Neural progenitor cell (in vitro differentiated cells): Measurements from ENCODE around the gene ZDHHC7. TPM values are rescaled to one million over a fixed set of nuclear protein-coding genes. Genes with fewer than 3 reads are reported as not detected.
A peak's percentile ranks its signal among the peaks of the same experiment; 100 is the strongest.

Experiments used
- DNase-seq: peaks from one replicate; pipeline ENCODE4 v3.0.0-alpha.2; 2016; ENCODE audit warnings: low spot score
- H2AFZ ChIP-seq: fragments of 200-600 bp; sonication (generic); replicated peaks from 2 replicates; pipeline ENCODE4 v1.6.1; 2016; ENCODE audit warnings: antibody characterized with exemption
- H3F3A ChIP-seq: fragments of 200-600 bp; sonication (generic); 2 replicates; pipeline ENCODE4 v1.6.1; 2016; ENCODE audit warnings: antibody characterized with exemption, low read depth
- H3K27ac ChIP-seq: fragments of 200-600 bp; sonication (generic); 2 replicates; pipeline ENCODE4 v1.5.1; 2016; ENCODE audit warnings: mild to moderate bottlenecking
- H3K27me3 ChIP-seq: fragments of 200-600 bp; sonication (generic); 2 replicates; pipeline ENCODE4 v1.6.1; 2016; ENCODE audit warnings: mild to moderate bottlenecking, moderate library complexity
- H3K36me3 ChIP-seq: fragments of 200-600 bp; sonication (generic); 2 replicates; pipeline ENCODE4 v1.5.1; 2016
- H3K4me1 ChIP-seq: fragments of 200-600 bp; sonication (generic); 2 replicates; pipeline ENCODE4 v1.6.1; 2016; ENCODE audit warnings: mixed run types
- H3K4me2 ChIP-seq: fragments of 200-600 bp; sonication (generic); 2 replicates; pipeline ENCODE4 v1.6.1; 2016
- H3K4me3 ChIP-seq: fragments of 200-600 bp; sonication (generic); 2 replicates; pipeline ENCODE4 v1.5.1; 2016
- H3K79me2 ChIP-seq: fragments of 200-600 bp; sonication (generic); 2 replicates; pipeline ENCODE4 v1.6.1; 2016; ENCODE audit warnings: low read depth
- H3K9ac ChIP-seq: fragments of 200-600 bp; sonication (generic); 2 replicates; pipeline ENCODE4 v1.6.1; 2016
- H3K9me3 ChIP-seq: fragments of 200-600 bp; sonication (generic); 2 replicates; pipeline ENCODE4 v1.5.1; 2016; ENCODE audit warnings: low read depth
- H4K20me1 ChIP-seq: fragments of 200-600 bp; sonication (generic); 2 replicates; pipeline ENCODE4 v1.6.1; 2016; ENCODE audit warnings: low read depth
- H3K27ac Mint-ChIP-seq: 3 replicates; pipeline ENCODE4 v1.8.0; 2021; ENCODE audit warnings: mixed read lengths
- H3K27me3 Mint-ChIP-seq: 2 replicates; pipeline ENCODE4 v1.8.0; 2022; ENCODE audit warnings: low read depth, mild to moderate bottlenecking, inconsistent platforms, moderate library complexity, mixed read lengths; ENCODE audit not compliant: insufficient read depth
- H3K36me3 Mint-ChIP-seq: 3 replicates; pipeline ENCODE4 v1.8.0; 2021; ENCODE audit warnings: mixed read lengths
- H3K4me1 Mint-ChIP-seq: 3 replicates; pipeline ENCODE4 v1.8.0; 2021; ENCODE audit warnings: mixed read lengths
- H3K4me3 Mint-ChIP-seq: 3 replicates; pipeline ENCODE4 v1.8.0; 2021; ENCODE audit warnings: mild to moderate bottlenecking, moderate library complexity, mixed read lengths
- H3K9me3 Mint-ChIP-seq: 3 replicates; pipeline ENCODE4 v1.8.0; 2020; ENCODE audit warnings: mixed read lengths
- CTCF ChIP-seq: fragments of 200-600 bp; sonication (generic); IDR thresholded peaks from 2 replicates; pipeline ENCODE4 v1.5.1; 2017; ENCODE audit warnings: antibody characterized with exemption, mild to moderate bottlenecking
- EZH2 ChIP-seq: fragments of 200-600 bp; sonication (generic); IDR thresholded peaks from 2 replicates; pipeline ENCODE4 v1.6.1; 2017; ENCODE audit warnings: antibody characterized with exemption, mild to moderate bottlenecking, moderate library complexity
- EZH2phosphoT487 ChIP-seq: fragments of 200-600 bp; sonication (generic); IDR thresholded peaks from 2 replicates; pipeline ENCODE4 v1.6.1; 2017; ENCODE audit warnings: antibody characterized with exemption
- total RNA-seq: library from RNA; depleted of rRNA; stranded (reverse); fragments of >200 nt; gene quantifications from 2 replicates; pipeline ENCODE4 v1.2.3, GENCODE V29; 2015; ENCODE audit warnings: low replicate concordance

The ZDHHC7 gene
- total RNA-seq, 1 donor from 2014 or later, result 57.0 TPM

- Mint-ChIP-seq H3K27ac (no peak overlapping the region), H3K4me3 (no peak overlapping the region), H3K9me3 (no peaks in the 10 kb centered on the region), H3K36me3 (peaks cover 2% of the 10 kb centered on the region), H3K27me3 (peaks cover 6% of the 10 kb centered on the region), H3K4me1 (peaks cover 28% of the 10 kb centered on the region)
- no peaks in the 10 kb centered on the region for H4K20me1 ChIP-seq
- H3K4me1 ChIP-seq, result peaks cover 15% of the 10 kb centered on the region
- H2AFZ ChIP-seq, result no peak overlapping the region
- no peaks in the 10 kb centered on the region for H3K36me3 ChIP-seq
- H3K27ac ChIP-seq, result no peak overlapping the region
- no peak for DNase-seq
- TF ChIP-seq EZH2phosphoT487 (no peak), CTCF (peak; percentile 40)
- H3K27me3 ChIP-seq, result no peaks in the 10 kb centered on the region
- no peaks in the 10 kb centered on the region for H3K9me3 ChIP-seq
- no peak overlapping the region for H3K9ac ChIP-seq
- no peak overlapping the region for H3K4me2 ChIP-seq
- H3K4me3 ChIP-seq, result no peak overlapping the region
- H3K79me2 ChIP-seq, result no peaks in the 10 kb centered on the region
- H3F3A ChIP-seq, result no peaks in the 10 kb centered on the region
Observed at GRCh38 chr16:85057212-85057889, 46.0 kb upstream of the ZDHHC7 start.

DNA sequence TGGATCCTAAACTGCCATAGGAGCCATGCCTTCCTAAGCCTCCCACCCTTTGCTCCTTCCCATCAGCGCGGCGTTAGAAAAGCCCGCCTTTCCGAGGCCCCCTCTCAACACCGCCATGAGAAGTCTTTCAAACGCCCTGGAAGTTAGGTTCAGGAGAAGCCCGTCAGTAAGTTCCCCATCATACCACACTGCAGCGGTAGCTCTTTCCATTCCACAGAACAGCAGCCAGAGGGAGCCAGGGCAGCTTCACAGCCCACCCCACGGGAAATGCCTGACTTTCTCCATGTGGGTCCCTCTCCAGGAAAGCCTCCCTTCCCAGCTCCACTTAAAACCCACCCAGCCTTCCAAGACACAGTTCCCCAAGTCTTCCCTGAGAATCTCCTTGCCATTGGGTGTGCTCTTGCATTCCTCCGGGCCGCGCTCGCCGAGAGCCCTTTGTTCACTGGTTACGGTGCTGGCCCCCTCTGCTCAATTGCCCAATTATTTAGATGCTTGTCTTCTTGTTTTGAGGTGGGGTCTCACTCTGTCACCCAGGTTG, 44.9 kb upstream of the ZDHHC7 start:
- Histone ChIP-seq H3K79me2 (no peaks in the 10 kb centered on the region), H2AFZ (peak overlapping the region; percentile 44), H3K4me2 (peak overlapping the region; percentile 21), H3K36me3 (no peaks in the 10 kb centered on the region), H3K27ac (no peak overlapping the region), H3K27me3 (no peaks in the 10 kb centered on the region), H3K9me3 (no peaks in the 10 kb centered on the region), H3K4me1 (peaks cover 15% of the 10 kb centered on the region), H3F3A (no peaks in the 10 kb centered on the region), H4K20me1 (no peaks in the 10 kb centered on the region), H3K9ac (no peak overlapping the region), H3K4me3 (no peak overlapping the region)
- TF ChIP-seq EZH2phosphoT487, result no peak
- no peak for TF ChIP-seq EZH2
- peak; percentile 47 for TF ChIP-seq CTCF
- H3K36me3 Mint-ChIP-seq, result peaks cover 2% of the 10 kb centered on the region
- H3K4me3 Mint-ChIP-seq, result no peak overlapping the region
- no peak overlapping the region for H3K27ac Mint-ChIP-seq
- peak; percentile 47 for DNase-seq
- peaks cover 3% of the 10 kb centered on the region for H3K27me3 Mint-ChIP-seq
- H3K9me3 Mint-ChIP-seq, result no peaks in the 10 kb centered on the region
- H3K4me1 Mint-ChIP-seq, result peaks cover 20% of the 10 kb centered on the region

DNA sequence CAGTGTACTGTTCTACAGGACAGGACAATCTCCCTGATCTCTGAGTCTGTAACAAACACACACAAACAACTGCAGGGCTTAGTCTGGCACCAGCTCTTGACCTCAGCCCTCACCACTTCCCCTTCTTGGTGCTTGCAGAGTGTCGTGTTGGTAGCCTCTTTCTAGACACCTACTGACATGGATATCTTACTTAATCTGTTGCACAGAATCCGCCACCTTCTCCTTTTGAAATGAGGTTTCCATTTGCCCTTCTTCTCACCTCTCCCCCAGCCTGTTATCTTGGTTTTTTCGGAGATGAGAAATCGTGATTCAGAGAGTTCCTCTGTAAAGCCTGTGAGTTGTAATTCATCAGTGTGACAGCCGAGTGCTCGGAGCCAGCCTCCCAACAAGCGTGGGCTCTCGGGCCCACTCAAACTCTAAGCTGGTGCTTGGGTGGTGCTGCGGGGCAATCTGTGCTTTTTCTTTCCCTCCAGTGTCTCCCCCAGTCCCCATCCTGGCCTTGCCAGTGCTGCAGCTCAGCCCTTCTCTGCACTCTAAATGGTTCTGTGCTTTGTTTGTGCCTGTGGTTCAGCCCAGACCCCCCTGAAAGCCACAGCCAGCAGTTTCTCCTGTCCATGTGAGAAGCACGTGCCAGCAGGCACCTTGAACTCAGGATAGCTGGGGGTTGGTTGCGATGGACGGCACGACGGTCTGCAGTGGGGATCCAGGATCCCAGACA, 44.3 kb upstream of the ZDHHC7 start:
- peaks cover 15% of the 10 kb centered on the region for H3K4me1 ChIP-seq

More for the DNA sequence above, 44.3 kb upstream of the ZDHHC7 start:
- H3K27ac Mint-ChIP-seq, result no peak overlapping the region
- no peaks in the 10 kb centered on the region for H3K79me2 ChIP-seq
- H4K20me1 ChIP-seq, result no peaks in the 10 kb centered on the region
- no peak for TF ChIP-seq EZH2
- TF ChIP-seq CTCF, result no peak
- no peak for TF ChIP-seq EZH2phosphoT487
- H3K4me3 ChIP-seq, result no peak overlapping the region
- H3K27ac ChIP-seq, result no peak overlapping the region
- no peaks in the 10 kb centered on the region for H3K9me3 Mint-ChIP-seq
- H3K4me2 ChIP-seq, result no peak overlapping the region
- H3K9ac ChIP-seq, result no peak overlapping the region
- DNase-seq, result no peak
- peaks cover 2% of the 10 kb centered on the region for H3K36me3 Mint-ChIP-seq
- H3K27me3 ChIP-seq, result no peaks in the 10 kb centered on the region
- H3K9me3 ChIP-seq, result no peaks in the 10 kb centered on the region
- no peak overlapping the region for H3K4me3 Mint-ChIP-seq
- H3K4me1 Mint-ChIP-seq, result peaks cover 20% of the 10 kb centered on the region
- no peaks in the 10 kb centered on the region for H3K36me3 ChIP-seq
- no peak overlapping the region for H2AFZ ChIP-seq
- H3F3A ChIP-seq, result no peaks in the 10 kb centered on the region
- H3K27me3 Mint-ChIP-seq, result peaks cover 2% of the 10 kb centered on the region
